Posterior cingulate gyrus (tissue), 11 donors: ENCODE data around the gene KCNQ1OT1.
A peak's percentile ranks its signal among the peaks of the same experiment; 100 is the strongest.

Experiments
- DNase-seq, 10 donors: peaks; one replicate each; pipeline versions ENCODE4 v3.0.0 to v3.0.0-alpha.2; 2020 to 2021; ENCODE audit warnings: mixed read lengths in 3 of 10
- intact Hi-C: fragments of 100-400 bp; cut with DNase I; formaldehyde crosslinking; loops from one replicate; pipeline ENCODE4 v1.15.1; 2023

KCNQ1OT1 gene

GRCh38 chr11:2699531-2700414 is at the start of gene KCNQ1OT1:
Gene KCNQ1OT1, minus strand, starts transcription at chr11:2699994.
- peak; percentile 86 to 99 (median 88) for DNase-seq
- intact Hi-C loops = loop anchor here (5.0 kb wide), 3 partner anchors 78 to 168 kb away; no protein-coding TSS in a partner anchor

- intact Hi-C loops = no loop called here
- DNase-seq = peak in 7 of 10 donors; percentile 1 to 65 (median 8)
Measured at GRCh38 chr11:2748814-2749554, 49.2 kb upstream of the KCNQ1OT1 start.

- intact Hi-C loops = no loop called here
- peak in 5 of 10 donors; percentile 2 to 68 (median 39) for DNase-seq
Measured at GRCh38 chr11:2748061-2748813, 48.4 kb upstream of the KCNQ1OT1 start.

GRCh38 chr11:2747248-2748027 is 47.6 kb upstream of the KCNQ1OT1 start:
- peak in 5 of 10 donors; percentile 6 to 77 (median 30) for DNase-seq
- intact Hi-C loops = no loop called here

- DNase-seq = peak in 5 of 10 donors; percentile 33 to 85 (median 65)
- intact Hi-C loops = no loop called here
Measured at GRCh38 chr11:2746401-2747247, 46.8 kb upstream of the KCNQ1OT1 start.

GRCh38 chr11:2745511-2745910 is 45.7 kb upstream of the KCNQ1OT1 start:
- intact Hi-C loops = no loop called here

GRCh38 chr11:2744166-2744565 is 44.4 kb upstream of the KCNQ1OT1 start:
- DNase-seq = peak in 5 of 10 donors; percentile 9 to 71 (median 58)
- intact Hi-C loops = no loop called here

More at GRCh38 chr11:2745511-2745910, 45.7 kb upstream of the KCNQ1OT1 start:
- peak in 4 of 10 donors; percentile 9 to 79 (median 58) for DNase-seq

- peak in 5 of 10 donors; percentile 2 to 63 (median 49) for DNase-seq
- intact Hi-C loops = no loop called here
Measured at GRCh38 chr11:2743427-2744110, 43.8 kb upstream of the KCNQ1OT1 start.

GRCh38 chr11:2742611-2743426 is 43.0 kb upstream of the KCNQ1OT1 start:
- intact Hi-C loops = no loop called here
- DNase-seq = peak in 5 of 10 donors; percentile 1 to 81 (median 43)

GRCh38 chr11:2742201-2742600 is 42.4 kb upstream of the KCNQ1OT1 start:
- DNase-seq = peak in 4 of 10 donors; percentile 19 to 76 (median 64)
- intact Hi-C loops = no loop called here

GRCh38 chr11:2741377-2742131 is 41.8 kb upstream of the KCNQ1OT1 start:
- DNase-seq = peak in 4 of 10 donors; percentile 10 to 68 (median 54)

GRCh38 chr11:2741006-2741376 is 41.2 kb upstream of the KCNQ1OT1 start:
- intact Hi-C loops = no loop called here

More at GRCh38 chr11:2741377-2742131, 41.8 kb upstream of the KCNQ1OT1 start:
- intact Hi-C loops = no loop called here

GRCh38 chr11:2740275-2740940 is 40.6 kb upstream of the KCNQ1OT1 start:
- intact Hi-C loops = no loop called here
- DNase-seq = peak in 4 of 10 donors; percentile 7 to 68 (median 66)

More at GRCh38 chr11:2741006-2741376, 41.2 kb upstream of the KCNQ1OT1 start:
- DNase-seq = peak in 4 of 10 donors; percentile 11 to 72 (median 45)

GRCh38 chr11:2739531-2740274 is 39.9 kb upstream of the KCNQ1OT1 start:
- peak in 3 of 10 donors; percentile 64 to 81 (median 75) for DNase-seq
- intact Hi-C loops = no loop called here
